GM19099 (cell line): Measurements from ENCODE around the gene BPTF.
"Not testable (repeated sequence)": the region's sequence is repeated elsewhere in the genome, so short reads cannot be mapped to it uniquely, and the experiment has no call there.

Experiments used
- POLR2A ChIP-seq: IDR thresholded peaks from 3 replicates; pipeline ENCODE4 v1.6.1; 2011; ENCODE audit warnings: low read depth; ENCODE audit not compliant: insufficient read length; ENCODE audit errors: extremely low read depth

The BPTF gene

DNA sequence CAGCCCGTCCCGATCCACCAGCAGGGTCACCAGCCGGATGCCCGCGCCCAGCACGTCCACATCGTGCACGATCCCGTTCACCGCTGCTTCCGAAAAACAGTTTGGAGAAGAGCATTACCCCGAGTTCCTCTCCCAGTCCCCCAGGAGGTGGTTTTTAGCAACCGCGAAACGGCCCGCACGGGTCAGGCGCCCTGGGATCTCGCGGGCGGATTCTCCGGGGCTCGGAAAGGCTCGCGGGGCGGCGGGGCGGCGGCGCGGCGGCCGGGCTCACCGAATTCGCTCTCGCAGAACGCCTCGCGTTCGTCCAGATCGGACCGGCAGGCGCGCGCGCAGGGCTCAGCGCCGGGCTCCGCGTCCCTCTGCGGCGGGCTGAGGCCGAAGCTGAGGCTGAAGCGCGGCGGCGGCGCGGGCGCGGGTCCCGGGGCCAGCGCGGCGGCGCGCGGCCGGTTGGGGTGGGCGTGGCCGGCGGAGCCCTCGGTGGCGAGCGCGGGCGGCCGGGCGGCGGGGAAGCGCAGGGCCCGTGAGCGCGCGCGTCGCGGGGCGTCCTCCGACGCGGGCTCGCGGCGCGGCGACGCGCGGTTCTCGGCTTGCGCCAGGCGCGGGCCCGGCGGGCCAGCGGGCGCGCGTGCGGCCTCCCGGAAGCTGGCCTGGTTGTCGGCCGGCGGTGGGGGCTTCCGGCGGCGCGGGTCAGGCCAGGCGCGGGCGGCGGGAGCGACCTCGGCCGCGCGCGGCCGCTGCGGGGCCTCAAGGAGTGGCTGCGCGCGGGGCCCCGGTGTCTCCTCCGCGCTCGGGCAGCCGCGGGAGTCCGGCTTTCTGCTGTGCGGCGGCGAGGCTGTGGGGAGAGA lies 168.1 kb downstream of the BPTF start:
- TF ChIP-seq POLR2A: peak; percentile 65

GRCh38 chr17:67993998-67994361 lies 168.7 kb downstream of the BPTF start:
- TF ChIP-seq POLR2A: no peak

DNA sequence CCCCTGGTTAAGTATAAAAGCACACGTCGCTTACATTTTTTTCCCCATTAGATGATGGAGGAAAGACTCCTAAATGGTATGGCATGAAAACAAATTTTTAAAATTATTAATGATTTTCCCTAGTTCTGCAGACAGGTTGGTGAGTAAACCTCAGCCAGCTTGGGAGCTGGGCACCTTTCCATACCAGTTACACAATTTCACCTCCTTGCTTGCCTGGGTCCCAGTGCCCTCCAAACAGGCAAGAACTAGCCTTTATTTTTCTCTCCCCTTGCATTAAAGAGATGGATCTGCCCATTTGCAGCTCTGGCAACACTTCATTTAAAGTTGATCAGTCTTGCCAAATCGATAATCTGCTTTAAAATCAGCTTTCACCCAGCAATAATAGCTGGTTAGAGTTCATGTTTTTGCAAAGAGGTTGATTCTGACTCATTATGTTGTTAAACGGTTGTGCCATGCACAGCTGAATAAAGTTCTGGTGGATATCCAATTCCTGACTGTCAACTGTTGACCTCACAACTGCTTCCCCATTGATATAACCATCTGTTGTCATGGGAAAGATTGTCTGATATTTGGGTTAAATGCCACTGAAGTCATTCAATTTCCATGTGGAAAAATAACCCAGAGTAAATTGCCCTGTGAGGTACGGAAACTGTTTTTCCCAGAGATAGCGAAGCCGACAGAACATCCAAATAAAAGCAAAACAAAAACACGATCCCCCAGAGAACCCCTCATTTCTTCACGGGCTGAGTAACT lies 169.7 kb downstream of the BPTF start:
- no peak for TF ChIP-seq POLR2A

DNA sequence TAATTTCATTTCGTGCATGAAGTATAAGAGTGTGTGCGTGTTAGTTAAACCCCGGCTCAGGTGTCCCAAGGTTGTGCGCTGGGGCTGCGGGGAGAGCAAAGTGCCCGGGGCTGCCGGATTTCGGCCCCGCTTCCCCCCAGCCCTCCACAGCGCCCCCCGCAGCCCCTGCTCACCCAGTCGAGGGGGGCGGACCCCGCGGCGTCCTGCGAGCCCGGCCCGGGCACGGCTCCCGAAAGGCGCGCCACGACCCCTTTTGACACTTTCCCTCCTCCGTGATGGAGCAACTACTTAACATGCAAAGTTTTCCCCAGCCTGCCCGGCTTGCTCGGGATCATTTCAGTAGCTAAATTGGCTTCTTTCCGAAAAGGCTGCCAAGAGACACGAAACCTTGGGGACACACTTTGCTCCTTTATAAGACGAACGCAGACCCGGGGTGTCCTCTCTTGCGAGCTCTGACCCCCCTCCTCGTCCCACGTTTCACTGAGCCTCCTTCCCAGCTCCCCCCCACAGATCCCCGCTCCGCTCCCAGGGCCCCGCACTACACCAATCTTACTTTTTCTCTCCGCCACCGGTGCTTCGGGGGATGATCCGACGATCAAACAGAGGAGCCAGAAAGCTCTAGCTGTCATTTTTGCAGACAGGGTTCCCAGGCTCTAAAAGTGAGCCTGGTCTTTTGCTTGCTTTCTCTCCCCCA lies 170.4 kb downstream of the BPTF start:
- TF ChIP-seq POLR2A: no peak

- not testable (repeated sequence) for TF ChIP-seq POLR2A
These were observed 171.2 kb downstream of the BPTF start, which contains the start of gene C17orf58 for GRCh38 chr17:67996301-67997171. Gene C17orf58 (minus strand): TSS chr17:67996469. CDS start chr17:67996198, 271 bp downstream.

- no peak for TF ChIP-seq POLR2A
These were observed 173.2 kb downstream of the BPTF start for GRCh38 chr17:67998466-67998865.

DNA sequence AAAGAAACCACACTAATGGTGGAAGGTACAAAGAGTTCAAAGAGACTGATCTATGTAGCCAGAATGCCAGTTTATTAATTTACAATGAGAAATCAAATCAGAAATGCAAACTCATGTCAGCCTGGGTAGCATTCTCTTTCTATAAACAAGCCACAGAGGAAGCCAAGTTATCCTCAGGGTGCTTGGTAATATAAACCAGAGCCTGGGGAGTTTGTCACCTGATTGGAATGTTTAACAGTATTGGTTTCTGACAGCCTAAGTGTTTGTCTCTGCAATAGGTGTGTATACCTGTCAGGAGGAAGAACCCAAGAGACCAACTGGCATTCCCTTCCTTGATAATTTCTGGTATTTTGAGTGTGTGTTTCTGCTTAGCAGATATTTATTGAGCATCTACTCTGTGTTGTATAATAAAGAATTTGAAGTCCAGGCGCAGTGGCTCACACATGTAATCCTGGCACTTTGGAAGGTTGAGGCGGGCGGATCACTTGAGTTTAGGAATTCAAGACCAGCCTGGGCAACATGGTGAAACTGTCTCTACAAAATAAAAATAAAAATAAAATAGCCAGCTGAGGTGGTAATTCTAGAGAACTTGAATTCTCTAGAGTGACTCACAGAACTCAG lies 174.1 kb downstream of the BPTF start:
- no peak for TF ChIP-seq POLR2A

GRCh38 chr17:68004201-68004600 lies 178.9 kb downstream of the BPTF start:
- TF ChIP-seq POLR2A: no peak

DNA sequence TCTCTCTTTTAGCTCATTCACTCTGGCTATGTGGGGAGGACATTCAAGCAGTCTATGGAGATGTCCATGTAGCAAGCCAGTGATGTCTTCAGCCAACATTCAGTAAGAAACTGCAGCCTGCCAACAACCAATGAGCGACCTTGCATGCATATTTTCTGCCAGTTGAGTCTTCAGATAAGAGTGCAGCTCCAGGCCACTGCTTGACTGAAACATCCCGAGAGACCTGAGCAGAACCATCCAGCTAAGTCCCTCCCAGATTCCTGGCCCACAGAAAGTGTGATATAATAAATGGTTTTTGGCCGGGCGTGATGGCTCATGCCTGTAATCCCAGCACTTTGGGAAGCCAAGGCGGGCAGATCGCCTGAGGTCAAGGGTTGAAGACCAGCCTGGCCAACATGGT lies 181.5 kb downstream of the BPTF start:
- TF ChIP-seq POLR2A: no peak

DNA sequence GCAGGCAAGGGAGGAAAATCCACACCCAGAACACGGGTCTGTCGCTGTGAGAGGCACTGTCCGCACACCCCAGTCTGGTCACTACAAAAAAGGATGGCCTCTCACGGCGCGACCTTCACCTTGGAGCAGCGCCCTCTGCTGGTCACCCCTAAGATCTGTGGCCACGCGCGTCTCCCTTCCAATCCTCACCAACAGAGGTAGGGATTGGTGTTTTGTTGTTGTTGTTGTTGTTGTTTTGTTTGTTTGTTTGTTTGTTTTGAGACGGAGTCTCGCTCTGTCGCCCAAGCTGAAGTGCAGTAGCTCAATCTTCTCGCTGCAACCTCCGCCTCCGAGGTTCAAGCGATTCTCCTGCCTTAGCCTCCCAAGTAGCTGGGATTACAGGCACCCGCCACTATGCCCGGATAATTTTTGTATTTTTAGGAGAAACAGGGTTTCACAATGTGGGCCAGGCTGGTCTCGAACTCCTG lies 185.9 kb downstream of the BPTF start:
- no peak for TF ChIP-seq POLR2A

- TF ChIP-seq POLR2A: no peak
These were observed 188.1 kb downstream of the BPTF start for GRCh38 chr17:68013385-68013784.

DNA sequence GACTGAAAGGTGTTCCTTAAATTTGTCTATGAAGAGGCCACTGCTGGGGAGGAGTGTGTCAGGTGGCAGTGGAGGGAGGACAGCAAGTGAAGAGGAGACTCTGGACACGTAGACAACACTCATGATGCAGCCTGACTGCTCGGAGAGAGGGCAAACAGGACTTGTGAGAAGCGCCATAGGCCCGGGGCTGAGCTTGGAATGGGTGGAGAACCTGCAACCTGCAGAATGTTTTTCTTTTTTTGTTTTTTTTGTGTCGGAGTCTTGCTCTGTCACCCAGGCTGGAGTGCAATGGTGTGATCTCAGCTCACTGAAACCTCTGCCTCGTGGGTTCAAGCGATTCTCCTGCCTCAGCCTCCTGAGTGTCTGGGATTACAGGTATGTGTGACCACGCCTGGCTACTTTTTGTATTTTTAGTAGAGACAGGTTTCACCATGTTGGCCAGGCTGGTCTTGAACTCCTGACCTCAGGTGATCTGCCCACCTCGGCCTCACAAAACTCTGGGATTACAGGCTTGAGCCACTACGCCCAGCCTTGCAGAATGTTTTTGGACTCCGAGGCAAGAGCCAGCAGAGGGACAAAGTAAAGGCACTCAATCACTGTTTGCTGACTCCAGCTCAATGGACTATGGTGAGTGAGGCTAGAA lies 189.9 kb downstream of the BPTF start:
- no peak for TF ChIP-seq POLR2A

GRCh38 chr17:68016838-68017237 lies 191.5 kb downstream of the BPTF start:
- no peak for TF ChIP-seq POLR2A

DNA sequence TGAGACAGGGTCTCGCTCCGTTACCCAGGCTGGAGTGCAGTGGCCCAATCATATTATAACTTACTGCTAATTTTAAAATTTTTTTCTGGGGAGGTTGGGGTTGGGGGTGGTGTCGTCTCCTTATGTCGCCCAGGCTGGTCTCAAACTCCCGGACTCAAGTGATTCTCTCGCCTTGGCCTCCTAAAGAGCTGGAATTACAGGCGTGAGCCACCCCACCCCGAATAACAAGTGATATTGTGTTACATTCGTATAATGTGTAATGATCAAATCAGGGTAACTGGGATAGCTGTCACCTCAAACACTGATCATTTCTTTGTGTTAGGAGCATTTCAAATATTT lies 194.0 kb downstream of the BPTF start:
- no peak for TF ChIP-seq POLR2A
